Measurements from ENCODE around the gene AP1S1. TPM values are rescaled to one million over a fixed set of nuclear protein-coding genes. Genes with fewer than 3 reads are reported as not detected.

AP1S1 gene
- total and polyA plus RNA-seq, 2 of the 13 experiments (the other 11 are each of a cell fraction or from before 2014, with no cell fraction given): 57.5 to 68.1 TPM

- TF ChIP-seq DPF2 (CRISPR knock-in tag; IDR thresholded peaks at IDR 0.05; ENCODE audit: borderline replicate concordance, low read depth) (peak; percentile 51), EZH2 (conservative IDR thresholded peaks at IDR 0.05; ENCODE audit: low read depth, low read length) (no peak), KDM5B (CRISPR knock-in tag; IDR thresholded peaks at IDR 0.05; ENCODE audit: borderline replicate concordance) (no peak), ZNF460 (CRISPR knock-in tag; IDR thresholded peaks at IDR 0.05; ENCODE audit: borderline replicate concordance) (no peak; the same call in 1 of the 2 replicates), CENPX (CRISPR knock-in tag; IDR thresholded peaks at IDR 0.05) (no peak), ZNF790 (CRISPR knock-in tag; IDR thresholded peaks at IDR 0.05; ENCODE audit: borderline replicate concordance) (no peak), ZXDC (CRISPR knock-in tag; IDR thresholded peaks at IDR 0.05) (no peak), IKZF4 (CRISPR knock-in tag; IDR thresholded peaks at IDR 0.05; ENCODE audit: borderline replicate concordance, low read depth, not compliant biosample characterization) (no peak), FOXO1 (CRISPR knock-in tag; IDR thresholded peaks at IDR 0.05) (peak; percentile 11; the same call in 1 of the 2 replicates), ZNF296 (CRISPR knock-in tag; conservative IDR thresholded peaks at IDR 0.05) (no peak), NPAS2 (CRISPR knock-in tag; IDR thresholded peaks at IDR 0.05; ENCODE audit: borderline replicate concordance) (no peak), ZNF768 (CRISPR knock-in tag; IDR thresholded peaks at IDR 0.05) (no peak), CBFB (CRISPR knock-in tag; IDR thresholded peaks at IDR 0.05) (no peak), RNF219 (CRISPR knock-in tag; IDR thresholded peaks at IDR 0.05) (no peak), ATF5 (CRISPR knock-in tag; IDR thresholded peaks at IDR 0.05; ENCODE audit: low read depth) (no peak), REPIN1 (CRISPR knock-in tag; IDR thresholded peaks at IDR 0.05; ENCODE audit: borderline replicate concordance, low read depth) (no peak), ZNF740 (CRISPR knock-in tag; IDR thresholded peaks at IDR 0.05) (no peak), ZNF367 (CRISPR knock-in tag; IDR thresholded peaks at IDR 0.05; ENCODE audit: borderline replicate concordance) (no peak), CCDC6 (CRISPR knock-in tag; IDR thresholded peaks at IDR 0.05) (0 out of 2 replicates have a peak, but pooled peaks have one; percentile 44), POGK (CRISPR knock-in tag; conservative IDR thresholded peaks at IDR 0.05) (no peak), CHD2 (IDR thresholded peaks at IDR 0.05; ENCODE audit: low read depth, low read length) (no peak)
These were observed 32.0 kb upstream of the AP1S1 start (continued) for GRCh38 chr7:101121991-101122932.

Data from HepG2 (cell line).